NCI-H510A (cell line): ENCODE results near the gene CFAP298.
"Not testable (repeated sequence)": the region's sequence is repeated elsewhere in the genome, so short reads cannot be mapped to it uniquely, and the experiment has no call there.

Experiments
- DNase-seq: peaks from one replicate; lab custom pipeline; 2025; lab: John Stamatoyannopoulos, UW

The CFAP298 gene

DNA sequence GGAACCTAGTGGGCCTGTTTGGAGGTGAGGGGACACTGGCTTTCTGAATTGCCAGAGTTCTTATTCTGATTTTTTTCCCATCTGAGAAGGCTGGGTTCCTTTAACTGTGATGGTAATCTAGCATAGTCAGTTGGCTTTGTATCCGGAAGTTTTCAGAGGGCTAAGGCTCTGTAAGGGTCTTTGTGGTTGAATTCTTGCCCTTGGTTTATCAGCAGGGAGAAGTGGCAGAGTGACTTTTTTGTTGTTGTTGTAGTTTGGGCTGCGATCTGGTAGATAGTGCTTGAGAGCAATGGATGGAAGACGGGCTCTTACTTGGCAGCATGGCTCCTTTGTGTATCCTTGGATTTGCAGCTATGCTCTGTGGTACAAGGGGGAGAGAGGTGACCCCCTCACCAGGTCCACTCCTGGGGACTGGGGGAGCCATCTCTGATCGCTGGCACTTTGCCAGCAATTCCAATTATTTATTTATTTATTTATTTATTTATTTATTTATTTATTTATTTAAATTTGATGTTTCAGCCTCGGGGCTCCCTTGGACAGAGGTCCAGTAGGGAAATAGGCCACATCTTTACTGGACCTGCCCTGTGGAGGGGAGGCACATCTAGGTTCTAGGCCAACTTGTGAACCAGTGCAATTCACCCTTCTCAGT is 45.3 kb downstream of the CFAP298 start:
- DNase-seq = no peak

DNA sequence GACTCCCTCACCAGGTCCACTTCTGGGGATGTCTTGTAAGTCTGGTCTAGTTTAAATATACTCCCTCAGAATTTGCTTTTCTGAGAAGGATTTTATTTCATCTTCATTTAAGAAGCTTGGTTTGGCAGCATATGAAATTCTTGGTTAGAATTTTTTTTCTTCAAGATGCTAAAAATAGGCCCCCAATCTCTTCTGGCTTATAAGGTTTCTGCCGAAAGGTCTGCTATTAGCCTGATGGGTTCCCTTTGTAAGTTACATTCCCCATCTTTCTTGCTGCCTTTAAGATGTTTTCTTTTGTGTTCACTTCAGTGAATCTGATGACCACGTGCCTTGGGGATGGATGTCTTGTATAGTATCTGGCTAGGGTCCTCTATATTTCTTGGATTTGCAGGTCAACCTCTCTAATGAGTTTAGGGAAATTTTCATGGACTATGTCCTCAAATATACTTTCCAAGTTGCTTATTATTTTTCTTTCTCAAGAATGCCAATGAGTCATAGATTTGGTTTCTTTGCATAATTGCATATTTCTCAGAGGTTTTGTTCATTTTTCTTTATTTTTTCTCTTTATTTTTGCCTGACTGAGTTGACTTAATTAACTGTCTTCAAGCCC is 46.2 kb downstream of the CFAP298 start:
- no peak for DNase-seq

DNA sequence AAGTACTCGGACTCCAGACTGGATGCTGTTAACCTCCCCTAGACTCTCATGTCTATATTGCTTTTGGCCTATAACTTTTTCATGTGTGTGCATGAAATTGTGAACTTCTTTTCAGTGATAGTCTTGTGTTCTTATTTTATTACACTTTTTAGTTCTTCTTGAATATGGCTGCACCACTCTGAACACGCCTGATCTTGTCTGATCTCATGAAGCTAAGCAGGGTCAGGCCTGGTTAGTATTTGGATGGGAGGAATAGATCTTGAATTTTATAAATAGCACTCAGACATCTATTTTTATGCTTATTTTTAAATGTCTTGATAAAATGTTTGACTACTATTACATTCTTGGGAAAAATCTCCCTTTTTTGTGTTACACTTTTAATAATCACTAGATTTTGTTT is 49.3 kb downstream of the CFAP298 start:
- DNase-seq = no peak

DNA sequence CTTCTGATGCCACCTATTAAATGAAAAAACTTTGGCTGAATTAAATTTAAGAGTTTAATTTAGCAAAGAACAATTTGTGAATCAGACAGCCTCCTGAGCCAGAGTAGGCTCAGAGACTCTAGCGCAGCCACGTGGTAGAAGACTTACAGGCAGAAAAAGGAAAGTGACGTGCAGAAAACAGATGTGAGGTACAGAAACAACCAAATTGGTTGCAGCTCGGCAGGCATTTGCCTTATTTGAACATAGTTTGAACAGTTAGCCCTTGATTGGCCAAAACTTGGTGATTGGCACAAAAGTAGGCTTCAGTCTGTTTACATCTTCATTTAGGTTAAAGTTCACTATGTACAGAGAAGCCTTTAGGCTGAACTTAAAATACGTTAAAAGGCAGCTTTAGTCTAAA is 49.8 kb downstream of the CFAP298 start:
- DNase-seq = no peak

DNA sequence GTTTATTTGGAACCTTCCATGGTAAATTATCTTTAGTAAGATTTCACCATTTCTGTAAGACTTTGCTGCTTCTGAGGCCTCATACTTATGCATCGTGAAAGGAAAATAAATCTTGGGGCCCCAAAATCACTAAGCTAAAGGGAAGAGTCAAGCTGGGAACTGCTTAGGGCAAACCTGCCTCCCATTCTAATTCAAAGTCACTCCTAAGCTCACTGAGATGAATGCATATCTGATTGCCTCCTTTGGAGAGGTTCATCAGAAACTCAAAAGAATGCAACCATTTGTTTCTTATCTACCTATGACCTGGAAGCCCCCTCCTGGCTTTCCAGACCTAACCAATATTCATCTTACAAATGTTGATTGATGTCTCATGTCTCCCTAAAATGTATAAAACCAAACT is 50.7 kb downstream of the CFAP298 start:
- not testable (repeated sequence) for DNase-seq

DNA sequence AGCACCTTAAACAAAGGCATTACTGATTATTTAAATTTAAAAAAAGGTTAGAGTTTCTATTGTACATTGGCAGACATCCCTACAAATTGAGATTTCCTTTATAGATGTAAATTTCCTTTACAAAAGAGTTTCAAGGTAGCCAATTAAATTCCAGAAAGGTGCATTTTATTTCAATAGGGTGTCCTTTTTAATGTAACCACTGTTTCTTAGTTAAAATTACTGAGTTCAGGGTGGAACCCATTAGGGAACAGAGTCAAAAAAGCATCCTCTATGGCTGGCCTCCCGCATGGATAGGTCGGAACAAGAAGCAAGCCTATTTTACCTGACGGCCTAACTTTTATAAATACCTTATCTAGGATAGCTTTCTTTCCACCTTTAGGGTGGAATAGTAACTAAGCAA is 51.3 kb downstream of the CFAP298 start:
- DNase-seq = no peak

DNA sequence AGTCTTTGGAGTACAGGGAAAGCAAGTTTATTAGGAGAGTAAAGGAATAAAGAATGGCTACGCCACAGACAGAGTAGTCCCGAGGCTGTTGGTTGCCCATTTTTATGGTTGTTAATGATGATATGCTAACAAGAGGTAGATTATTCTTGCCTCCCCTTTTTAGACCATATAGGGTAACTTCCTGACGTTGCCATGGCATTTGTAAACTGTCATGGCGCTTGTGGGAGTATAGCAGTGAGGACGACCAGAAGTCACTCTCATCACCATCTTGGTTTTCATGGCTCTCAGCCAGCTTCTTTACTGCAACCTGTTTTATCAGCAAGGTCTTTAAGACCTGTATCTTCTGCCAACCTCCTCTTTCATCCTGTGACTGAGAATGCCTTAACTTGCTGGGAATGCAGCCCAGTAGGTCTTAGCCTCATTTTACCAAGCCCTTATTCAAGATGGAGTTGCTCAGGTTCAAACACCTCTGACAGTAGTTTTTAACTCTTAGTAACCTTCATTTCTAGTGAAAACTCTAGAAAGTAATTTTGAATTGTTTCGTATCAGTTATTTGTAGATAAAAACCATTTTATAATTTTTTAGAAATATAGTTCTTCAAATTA is 53.1 kb downstream of the CFAP298 start:
- DNase-seq = no peak

DNA sequence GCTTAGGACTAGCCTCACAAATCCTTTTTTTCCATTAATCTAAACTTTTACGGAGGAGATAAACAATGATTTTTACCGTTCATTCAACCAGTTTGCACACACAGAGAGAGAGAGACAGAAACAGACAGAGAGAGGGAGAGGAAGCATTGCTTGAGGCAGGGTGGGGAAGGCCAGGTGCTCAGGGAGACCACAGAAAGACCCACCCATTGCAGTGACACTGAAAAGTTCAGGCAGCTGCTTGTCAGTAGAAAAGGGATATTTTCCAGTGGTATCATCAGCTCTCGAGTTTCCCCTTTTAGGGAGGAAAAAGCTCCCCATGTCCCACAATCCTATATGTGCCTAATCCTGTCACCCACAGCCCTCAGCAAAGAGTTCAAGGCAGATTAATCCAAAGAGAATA is 54.1 kb downstream of the CFAP298 start:
- DNase-seq = no peak

DNA sequence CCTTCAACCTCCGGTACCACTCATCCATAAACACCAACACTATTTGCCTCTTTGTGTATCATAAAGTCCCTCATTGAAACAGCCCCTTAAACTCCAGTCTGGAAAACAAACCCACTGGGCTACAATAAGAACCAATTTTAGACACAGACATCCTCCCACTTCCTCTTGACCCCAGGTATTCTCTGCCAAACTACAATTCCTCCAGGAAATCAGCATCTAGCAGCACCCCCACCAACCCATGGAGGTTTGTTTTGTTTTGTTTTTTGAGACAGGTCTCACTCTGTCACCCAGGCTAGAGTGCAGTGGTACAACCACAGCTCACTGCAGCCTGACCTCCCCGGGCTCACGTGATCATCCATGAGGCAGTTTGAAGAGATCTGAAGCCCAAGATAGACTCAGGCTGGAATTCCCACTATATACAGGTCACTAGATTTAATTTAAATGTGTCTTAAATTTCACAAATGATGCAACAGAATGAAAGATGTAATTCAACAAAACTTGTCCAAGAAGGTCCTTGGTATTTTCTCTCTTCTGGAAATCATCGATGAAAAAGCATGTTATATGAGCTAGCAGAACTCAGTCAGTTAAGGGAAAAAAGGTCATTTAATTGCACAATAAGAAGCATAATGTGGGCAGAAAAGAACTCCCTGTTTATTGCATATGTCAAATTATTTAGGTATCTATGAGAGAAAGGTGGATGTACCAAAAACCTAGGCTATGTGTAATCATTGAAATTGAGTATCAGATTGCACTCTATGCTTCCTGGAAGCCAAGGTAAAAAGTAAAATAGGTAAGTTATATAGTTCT is 57.1 kb downstream of the CFAP298 start:
- no peak for DNase-seq

DNA sequence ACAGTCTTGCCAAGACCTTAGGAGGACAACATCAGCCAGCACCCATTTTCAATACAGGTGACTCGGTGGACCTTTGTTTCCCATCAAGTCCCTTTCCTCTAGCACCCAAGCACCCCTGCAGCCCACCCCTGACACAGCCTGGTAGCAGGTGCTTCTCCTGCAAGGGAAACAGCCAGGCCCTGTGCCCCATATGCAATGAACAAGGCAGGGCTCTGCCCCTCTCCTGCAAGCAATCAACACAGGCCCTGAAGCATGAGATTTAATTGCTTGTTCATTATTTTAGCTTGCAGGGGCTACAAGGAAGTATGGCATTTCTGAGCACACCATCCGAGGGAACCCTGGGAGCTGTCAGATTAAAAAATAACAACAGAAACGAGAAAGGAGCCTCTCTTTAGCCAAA is 62.3 kb downstream of the CFAP298 start:
- no peak for DNase-seq

DNA sequence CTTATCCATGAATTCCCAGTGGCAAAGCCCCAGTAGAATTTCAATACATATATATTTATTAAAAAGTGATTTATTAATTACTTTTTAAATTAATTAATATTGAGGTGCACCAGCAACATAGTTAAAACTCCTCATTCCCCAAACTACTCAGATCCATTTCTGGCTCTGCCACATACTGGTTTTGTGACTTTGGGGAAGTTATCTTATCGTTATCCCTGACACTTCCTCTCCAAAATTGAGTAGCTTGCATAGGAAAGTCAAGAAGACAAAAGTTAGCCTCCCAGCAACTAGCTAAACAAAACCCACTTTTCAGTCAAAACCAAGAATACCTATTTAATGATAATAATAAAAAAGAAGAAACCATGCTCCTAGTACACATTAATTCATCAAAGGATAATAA is 62.7 kb downstream of the CFAP298 start:
- no peak for DNase-seq
